HG03175 (cell line): ENCODE measurements around the gene SMARCA2.

Experiments
- ATAC-seq: cut with Tn5 transposase; IDR thresholded peaks from one replicate; pipeline ENCODE4 v1.9.1; 2021; ENCODE audit warnings: mild to moderate bottlenecking, moderate library complexity; ENCODE audit not compliant: unreplicated experiment

Gene SMARCA2

GRCh38 chr9:2236850-2237249 is 221.7 kb downstream of the SMARCA2 start:
- ATAC-seq: no peak

- no peak for ATAC-seq
Measured at GRCh38 chr9:2241461-2241835, 226.3 kb downstream of the SMARCA2 start.

- peak; percentile 84 for ATAC-seq
Measured at GRCh38 chr9:2241836-2242741, 226.9 kb downstream of the SMARCA2 start.

- no peak for ATAC-seq
Measured at GRCh38 chr9:2242831-2243330, 227.7 kb downstream of the SMARCA2 start.
